Spleen (tissue), 11 donors: ENCODE data around the gene BLM. TPM values are rescaled to one million over a fixed set of nuclear protein-coding genes. Genes with fewer than 3 reads are reported as not detected.

Experiments
- DNase-seq: peaks from one replicate; pipeline ENCODE4 v3.0.0-alpha.2; 2020
- H3K27ac ChIP-seq, 8 donors: fragments of 200-600 bp; sonication (generic) in 7 of 8; 1 replicate in 4 of 8; 2 replicates in 4 of 8; pipeline versions ENCODE4 v1.5.0 to v1.8.0; 2016 to 2021; ENCODE audit warnings: inconsistent platforms in 4 of 8, mild to moderate bottlenecking in 4 of 8, moderate library complexity in 1 of 8
- H3K27me3 ChIP-seq, 7 donors: fragments of 200-600 bp; sonication (generic) in 6 of 7; replicated peaks in 1 of 7; 1 replicate in 4 of 7; 2 replicates in 3 of 7; pipeline versions ENCODE4 v1.5.0 to v1.8.0; 2016 to 2021; ENCODE audit warnings: inconsistent platforms in 3 of 7, mild to moderate bottlenecking in 1 of 7
- H3K36me3 ChIP-seq, 6 donors: fragments of 200-600 bp; sonication (generic) in 5 of 6; 1 replicate in 4 of 6; 2 replicates in 2 of 6; pipeline versions ENCODE4 v1.5.0 to v1.8.0; 2016 to 2021; ENCODE audit warnings: inconsistent platforms in 2 of 6
- H3K4me1 ChIP-seq, 6 donors: fragments of 200-600 bp; sonication (generic) in 5 of 6; 1 replicate in 3 of 6; 2 replicates in 3 of 6; pipeline versions ENCODE4 v1.5.0 to v1.8.0; 2016 to 2021; ENCODE audit warnings: inconsistent platforms in 3 of 6
- H3K4me3 ChIP-seq, 8 donors: fragments of 200-600 bp; sonication (generic) in 7 of 8; 1 replicate in 4 of 8; 2 replicates in 4 of 8; pipeline versions ENCODE4 v1.5.0 to v1.8.0; 2016 to 2021; ENCODE audit warnings: inconsistent platforms in 4 of 8, mild to moderate bottlenecking in 4 of 8, moderate library complexity in 2 of 8
- H3K9me3 ChIP-seq, 8 donors: fragments of 200-600 bp; sonication (generic) in 7 of 8; 1 replicate in 4 of 8; 2 replicates in 4 of 8; pipeline versions ENCODE4 v1.5.0 to v1.8.0; 2016 to 2021; ENCODE audit warnings: inconsistent platforms in 4 of 8
- CTCF ChIP-seq, 11 experiments: fragments of 200-600 bp in 7 of 11; fragments of 450-650 bp in 4 of 11; sonication (generic) in 4 of 11; IDR thresholded peaks in 8 of 11; conservative IDR thresholded peaks in 3 of 11; 1 replicate in 7 of 11; 2 replicates in 4 of 11; pipeline versions ENCODE4 v1.4.0 to v1.8.0; 2016 to 2021; ENCODE audit warnings: antibody characterized with exemption in 11 of 11, inconsistent platforms in 4 of 11, mild to moderate bottlenecking in 1 of 11
- POLR2A ChIP-seq, 3 donors: fragments of 450-650 bp; IDR thresholded peaks; one replicate each; pipeline ENCODE4 v1.5.1; 2017; ENCODE audit warnings: antibody characterized with exemption in 3 of 3, mild to moderate bottlenecking in 1 of 3
- POLR2AphosphoS5 ChIP-seq, 3 donors: sonication (generic); formaldehyde crosslinking; IDR thresholded peaks; one replicate each; pipeline ENCODE4 v1.5.1; 2017; ENCODE audit warnings: antibody characterized with exemption in 3 of 3
- WGBS, 5 donors: extraction: QIAGEN DNeasy Blood & Tissue Kit in 3 of 5; methylation state at CpG; one replicate each; pipeline versions ENCODE4 v1.1.5 to v1.1.7; 2013 to 2018; 5-methylcytosine and 5-hydroxymethylcytosine counted together
- intact Hi-C: fragments of 100-400 bp; cut with DNase I; formaldehyde crosslinking; loops from one replicate; pipeline ENCODE4 v1.15.0; 2023; ENCODE audit warnings: low total_unique reads
- polyA plus RNA-seq, 3 donors: library from polyadenylated mRNA; stranded (reverse); fragments of 200-250 nt; gene quantifications; one replicate each; pipeline ENCODE4 v1.2.1, GENCODE V29; 2013
- total RNA-seq, 7 donors: library from RNA; depleted of rRNA in 3 of 7; stranded (reverse); fragments of >200 nt in 3 of 7; fragmentation: NEBNext Ultra II Directional in 4 of 7; extraction: Animal tissue kit (Norgen Biotek cat#: 25700) in 4 of 7; gene quantifications; one replicate each; pipeline versions ENCODE4 v1.1.0 to v1.2.1, GENCODE V29; 2016 to 2021
- donor health status: healthy with polysubstance abuse.
- donor health status: DM: no; HTN: no; CAD: no; lungs with moderate emphysema.
- donor health status: DM: no; HTN: no; CAD: no.
- donor health status: Bipolar disorder and iron deficiency.
- donor health status: healthy.
- donor health status: DM: no; HTN: no; CAD: no.
- donor health status: DM: yes; HTN: yes; CAD: no.

The BLM gene
- total and polyA plus RNA-seq, 10 donors = 5.8 to 12.0 (median 7.3) TPM

GRCh38 chr15:90744759-90745402 is 27.7 kb downstream of the BLM start:
- WGBS, 5 donors = 88 to 95% (median 94%) methylated on average over 8 of the region's 8 CpGs
- intact Hi-C loops = no loop called here
- no peaks in the 10 kb centered on the region for H3K27me3 ChIP-seq
- H3K36me3 ChIP-seq = peaks cover 0 to 10% (median 0%) of the 10 kb centered on the region in 6 donors
- H3K9me3 ChIP-seq = no peaks in the 10 kb centered on the region
- H3K27ac ChIP-seq = no peak overlapping the region
- H3K4me1 ChIP-seq = peaks cover 0 to 29% (median 4%) of the 10 kb centered on the region in 6 donors
- TF ChIP-seq CTCF (IDR thresholded peaks at IDR 0.05 in 8 of 11, conservative IDR thresholded peaks at IDR 0.05 in 3 of 11) = no peak
- TF ChIP-seq POLR2AphosphoS5 (IDR thresholded peaks at IDR 0.05) = no peak
- DNase-seq = no peak
- H3K4me3 ChIP-seq = no peak overlapping the region

GRCh38 chr15:90749754-90750153 is 32.6 kb downstream of the BLM start:
- no peaks in the 10 kb centered on the region for H3K27me3 ChIP-seq
- intact Hi-C loops = no loop called here
- TF ChIP-seq CTCF (IDR thresholded peaks at IDR 0.05 in 8 of 11, conservative IDR thresholded peaks at IDR 0.05 in 3 of 11) = no peak
- no peak for TF ChIP-seq POLR2A (IDR thresholded peaks at IDR 0.05)
- TF ChIP-seq POLR2AphosphoS5 (IDR thresholded peaks at IDR 0.05) = no peak
- peaks cover 0 to 22% (median 4%) of the 10 kb centered on the region in 6 donors for H3K4me1 ChIP-seq
- no peak overlapping the region for H3K4me3 ChIP-seq
- H3K27ac ChIP-seq = peak overlapping the region in 4 of 8 donors; percentile 8 to 55 (median 44)
- DNase-seq = no peak
- no peaks in the 10 kb centered on the region for H3K9me3 ChIP-seq
- WGBS, 5 donors = 70 to 90% (median 73%) methylated on average over 3 of the region's 3 CpGs
- H3K36me3 ChIP-seq = peaks cover 0 to 33% (median 0%) of the 10 kb centered on the region in 6 donors

- H3K9me3 ChIP-seq = no peaks in the 10 kb centered on the region
- H3K36me3 ChIP-seq = peaks cover 0 to 38% (median 0%) of the 10 kb centered on the region in 6 donors
- peak overlapping the region in 1 of 8 donors; percentile 28 for H3K4me3 ChIP-seq
- no peak for DNase-seq
- TF ChIP-seq POLR2AphosphoS5 (IDR thresholded peaks at IDR 0.05) = peak in 1 of 3 donors; percentile 6
- no peak for TF ChIP-seq CTCF (IDR thresholded peaks at IDR 0.05 in 8 of 11, conservative IDR thresholded peaks at IDR 0.05 in 3 of 11)
- peak overlapping the region in 4 of 8 donors; percentile 8 to 55 (median 44) for H3K27ac ChIP-seq
- intact Hi-C loops = no loop called here
- no peaks in the 10 kb centered on the region for H3K27me3 ChIP-seq
- 40 to 74% (median 59%) methylated on average over 7 of the region's 7 CpGs for WGBS, 5 donors
- peaks cover 0 to 22% (median 4%) of the 10 kb centered on the region in 6 donors for H3K4me1 ChIP-seq
Measured at GRCh38 chr15:90750186-90750585, 33.0 kb downstream of the BLM start.

- Histone ChIP-seq H3K36me3 (peaks cover 0 to 39% (median 0%) of the 10 kb centered on the region in 6 donors), H3K9me3 (no peaks in the 10 kb centered on the region), H3K27me3 (no peaks in the 10 kb centered on the region), H3K4me3 (no peak overlapping the region), H3K4me1 (peaks cover 0 to 22% (median 4%) of the 10 kb centered on the region in 6 donors), H3K27ac (no peak overlapping the region)
- DNase-seq = no peak
- intact Hi-C loops = no loop called here
- 91 to 95% (median 92%) methylated on average over 8 of the region's 8 CpGs for WGBS, 5 donors
- TF ChIP-seq CTCF (IDR thresholded peaks at IDR 0.05 in 8 of 11, conservative IDR thresholded peaks at IDR 0.05 in 3 of 11) = no peak
- no peak for TF ChIP-seq POLR2A (IDR thresholded peaks at IDR 0.05)
- no peak for TF ChIP-seq POLR2AphosphoS5 (IDR thresholded peaks at IDR 0.05)
Measured at GRCh38 chr15:90751300-90751825, 34.2 kb downstream of the BLM start.
